ENCODE results near the gene OR4F6.

GRCh38 chr15:101801048-101801447 is 2.3 kb upstream of the OR4F6 start:
- TF ChIP-seq, protein P1, sequence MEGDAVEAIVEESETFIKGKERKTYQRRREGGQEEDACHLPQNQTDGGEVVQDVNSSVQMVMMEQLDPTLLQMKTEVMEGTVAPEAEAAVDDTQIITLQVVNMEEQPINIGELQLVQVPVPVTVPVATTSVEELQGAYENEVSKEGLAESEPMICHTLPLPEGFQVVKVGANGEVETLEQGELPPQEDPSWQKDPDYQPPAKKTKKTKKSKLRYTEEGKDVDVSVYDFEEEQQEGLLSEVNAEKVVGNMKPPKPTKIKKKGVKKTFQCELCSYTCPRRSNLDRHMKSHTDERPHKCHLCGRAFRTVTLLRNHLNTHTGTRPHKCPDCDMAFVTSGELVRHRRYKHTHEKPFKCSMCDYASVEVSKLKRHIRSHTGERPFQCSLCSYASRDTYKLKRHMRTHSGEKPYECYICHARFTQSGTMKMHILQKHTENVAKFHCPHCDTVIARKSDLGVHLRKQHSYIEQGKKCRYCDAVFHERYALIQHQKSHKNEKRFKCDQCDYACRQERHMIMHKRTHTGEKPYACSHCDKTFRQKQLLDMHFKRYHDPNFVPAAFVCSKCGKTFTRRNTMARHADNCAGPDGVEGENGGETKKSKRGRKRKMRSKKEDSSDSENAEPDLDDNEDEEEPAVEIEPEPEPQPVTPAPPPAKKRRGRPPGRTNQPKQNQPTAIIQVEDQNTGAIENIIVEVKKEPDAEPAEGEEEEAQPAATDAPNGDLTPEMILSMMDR (IDR thresholded peaks at IDR 0.05) = no peak
- TF ChIP-seq POLR2AphosphoS5 (IDR thresholded peaks at IDR 0.05) = no peak

All from suprapubic skin (tissue), 3 donors.